Glutamatergic neuron (in vitro differentiated cells): ENCODE measurements around the gene TACC2. TPM values are rescaled to one million over a fixed set of nuclear protein-coding genes. Genes with fewer than 3 reads are reported as not detected.
A peak's percentile ranks its signal among the peaks of the same experiment; 100 is the strongest.

Experiments used
- DNase-seq: peaks from one replicate; pipeline ENCODE4 v3.0.0; 2022
- H3K27ac Mint-ChIP-seq: one replicate; pipeline ENCODE4 v1.8.0; 2020; ENCODE audit warnings: mild to moderate bottlenecking, mixed read lengths, inconsistent platforms; ENCODE audit not compliant: unreplicated experiment
- H3K27me3 Mint-ChIP-seq: one replicate; pipeline ENCODE4 v1.8.0; 2020; ENCODE audit warnings: mild to moderate bottlenecking, moderate library complexity, mixed read lengths, inconsistent platforms; ENCODE audit not compliant: unreplicated experiment
- H3K36me3 Mint-ChIP-seq: one replicate; pipeline ENCODE4 v1.8.0; 2020; ENCODE audit warnings: mild to moderate bottlenecking, mixed read lengths, inconsistent platforms; ENCODE audit not compliant: unreplicated experiment
- H3K4me1 Mint-ChIP-seq: one replicate; pipeline ENCODE4 v1.8.0; 2020; ENCODE audit warnings: mild to moderate bottlenecking, low read depth, mixed read lengths, inconsistent platforms; ENCODE audit not compliant: unreplicated experiment
- H3K4me3 Mint-ChIP-seq: one replicate; pipeline ENCODE4 v1.8.0; 2020; ENCODE audit warnings: mild to moderate bottlenecking, mixed read lengths, inconsistent platforms; ENCODE audit not compliant: unreplicated experiment
- H3K9me3 Mint-ChIP-seq: one replicate; pipeline ENCODE4 v1.8.0; 2020; ENCODE audit warnings: mild to moderate bottlenecking, moderate library complexity, mixed read lengths, inconsistent platforms; ENCODE audit not compliant: unreplicated experiment
- CTCF ChIP-seq: fragments of 200-600 bp; sonication (generic); IDR thresholded peaks from one replicate; pipeline ENCODE4 v1.5.0; 2021; ENCODE audit not compliant: partially characterized antibody, unreplicated experiment
- total RNA-seq: library from RNA; stranded (reverse); fragmentation: NEBNext Ultra II Directional; extraction: Animal tissue kit (Norgen Biotek cat#: 25700); gene quantifications from one replicate; pipeline ENCODE4 v1.2.1, GENCODE V29; 2021; ENCODE audit not compliant: unreplicated experiment

TACC2 gene
- total RNA-seq, 1 donor from 2014 or later: 499 TPM

- Mint-ChIP-seq H3K9me3 (peaks cover 2% of the 10 kb centered on the region), H3K27me3 (peaks cover 1% of the 10 kb centered on the region), H3K36me3 (no peaks in the 10 kb centered on the region), H3K4me1 (peaks cover 20% of the 10 kb centered on the region), H3K27ac (peak overlapping the region; percentile 14), H3K4me3 (no peak overlapping the region)
- no peak for DNase-seq
- no peak for TF ChIP-seq CTCF
Observed at GRCh38 chr10:122042836-122043235, 53.9 kb downstream of the TACC2 start.

- Mint-ChIP-seq H3K27ac (peak overlapping the region; percentile 83), H3K4me1 (peaks cover 27% of the 10 kb centered on the region), H3K4me3 (peak overlapping the region; percentile 72), H3K27me3 (peaks cover 1% of the 10 kb centered on the region), H3K9me3 (no peaks in the 10 kb centered on the region), H3K36me3 (no peaks in the 10 kb centered on the region)
- DNase-seq: peak; percentile 30
- TF ChIP-seq CTCF: no peak
Observed at GRCh38 chr10:122044045-122044661, 55.2 kb downstream of the TACC2 start.

- no peak for TF ChIP-seq CTCF
- no peak for DNase-seq
- H3K9me3 Mint-ChIP-seq: no peaks in the 10 kb centered on the region
- H3K36me3 Mint-ChIP-seq: no peaks in the 10 kb centered on the region
- no peaks in the 10 kb centered on the region for H3K27me3 Mint-ChIP-seq
- peak overlapping the region; percentile 83 for H3K27ac Mint-ChIP-seq
- H3K4me1 Mint-ChIP-seq: peaks cover 27% of the 10 kb centered on the region
- peak overlapping the region; percentile 72 for H3K4me3 Mint-ChIP-seq
Observed at GRCh38 chr10:122044713-122045112, 55.8 kb downstream of the TACC2 start.

- TF ChIP-seq CTCF: no peak
- Mint-ChIP-seq H3K4me3 (no peak overlapping the region), H3K36me3 (no peaks in the 10 kb centered on the region), H3K9me3 (no peaks in the 10 kb centered on the region), H3K27me3 (no peaks in the 10 kb centered on the region), H3K27ac (no peak overlapping the region), H3K4me1 (peaks cover 27% of the 10 kb centered on the region)
- no peak for DNase-seq
Observed at GRCh38 chr10:122045212-122045611, 56.2 kb downstream of the TACC2 start.

- no peak for TF ChIP-seq CTCF
- no peak for DNase-seq
- Mint-ChIP-seq H3K27ac (no peak overlapping the region), H3K4me1 (peaks cover 27% of the 10 kb centered on the region), H3K36me3 (no peaks in the 10 kb centered on the region), H3K4me3 (no peak overlapping the region), H3K9me3 (no peaks in the 10 kb centered on the region), H3K27me3 (no peaks in the 10 kb centered on the region)
Observed at GRCh38 chr10:122047560-122047959, 58.6 kb downstream of the TACC2 start.
